Measurements from ENCODE around the gene WHRN.

DNA sequence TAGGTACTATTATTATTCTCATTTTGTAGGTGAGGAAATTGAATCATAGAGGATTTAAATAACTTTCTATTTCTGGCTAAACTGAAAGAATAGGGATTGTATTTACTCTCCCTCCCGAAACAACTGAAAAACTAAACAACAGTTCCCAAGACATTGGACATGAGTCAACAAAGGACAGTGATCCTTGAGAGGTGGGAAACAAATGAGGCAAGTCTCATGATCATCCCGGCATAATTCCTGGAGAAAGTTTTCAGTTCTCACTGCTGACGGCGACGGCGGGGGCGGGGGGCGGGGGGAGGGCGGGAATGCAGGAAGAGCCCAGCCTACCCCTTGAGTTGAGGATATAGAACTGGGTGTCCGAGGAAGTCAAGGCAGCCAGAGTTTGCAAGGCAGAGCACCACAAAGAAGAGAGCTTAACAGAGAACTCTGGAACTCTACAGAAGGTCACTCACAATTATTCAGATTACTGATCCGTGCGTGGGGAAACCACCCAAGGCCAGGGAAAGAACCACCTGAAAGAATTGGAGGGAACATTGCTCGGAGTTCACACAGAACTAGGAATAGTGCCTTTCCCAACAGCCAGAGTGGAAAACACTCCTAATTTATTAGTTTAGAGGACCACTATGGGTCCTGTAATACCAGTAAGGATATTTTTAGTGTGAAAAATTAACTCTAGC, 27.4 kb upstream of the WHRN start:
- TF ChIP-seq, protein P1, sequence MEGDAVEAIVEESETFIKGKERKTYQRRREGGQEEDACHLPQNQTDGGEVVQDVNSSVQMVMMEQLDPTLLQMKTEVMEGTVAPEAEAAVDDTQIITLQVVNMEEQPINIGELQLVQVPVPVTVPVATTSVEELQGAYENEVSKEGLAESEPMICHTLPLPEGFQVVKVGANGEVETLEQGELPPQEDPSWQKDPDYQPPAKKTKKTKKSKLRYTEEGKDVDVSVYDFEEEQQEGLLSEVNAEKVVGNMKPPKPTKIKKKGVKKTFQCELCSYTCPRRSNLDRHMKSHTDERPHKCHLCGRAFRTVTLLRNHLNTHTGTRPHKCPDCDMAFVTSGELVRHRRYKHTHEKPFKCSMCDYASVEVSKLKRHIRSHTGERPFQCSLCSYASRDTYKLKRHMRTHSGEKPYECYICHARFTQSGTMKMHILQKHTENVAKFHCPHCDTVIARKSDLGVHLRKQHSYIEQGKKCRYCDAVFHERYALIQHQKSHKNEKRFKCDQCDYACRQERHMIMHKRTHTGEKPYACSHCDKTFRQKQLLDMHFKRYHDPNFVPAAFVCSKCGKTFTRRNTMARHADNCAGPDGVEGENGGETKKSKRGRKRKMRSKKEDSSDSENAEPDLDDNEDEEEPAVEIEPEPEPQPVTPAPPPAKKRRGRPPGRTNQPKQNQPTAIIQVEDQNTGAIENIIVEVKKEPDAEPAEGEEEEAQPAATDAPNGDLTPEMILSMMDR (IDR thresholded peaks at IDR 0.05): no peak
- no peak for TF ChIP-seq POLR2A (IDR thresholded peaks at IDR 0.05)

Data from transverse colon (tissue), 3 donors.